HG02610 (cell line): ENCODE data around the gene VASN.
A peak's percentile ranks its signal among the peaks of the same experiment; 100 is the strongest.

Source experiments
- ATAC-seq: cut with Tn5 transposase; IDR thresholded peaks from one replicate; pipeline ENCODE4 v1.9.1; 2021; ENCODE audit warnings: mild to moderate bottlenecking, moderate library complexity; ENCODE audit not compliant: unreplicated experiment

VASN gene

DNA sequence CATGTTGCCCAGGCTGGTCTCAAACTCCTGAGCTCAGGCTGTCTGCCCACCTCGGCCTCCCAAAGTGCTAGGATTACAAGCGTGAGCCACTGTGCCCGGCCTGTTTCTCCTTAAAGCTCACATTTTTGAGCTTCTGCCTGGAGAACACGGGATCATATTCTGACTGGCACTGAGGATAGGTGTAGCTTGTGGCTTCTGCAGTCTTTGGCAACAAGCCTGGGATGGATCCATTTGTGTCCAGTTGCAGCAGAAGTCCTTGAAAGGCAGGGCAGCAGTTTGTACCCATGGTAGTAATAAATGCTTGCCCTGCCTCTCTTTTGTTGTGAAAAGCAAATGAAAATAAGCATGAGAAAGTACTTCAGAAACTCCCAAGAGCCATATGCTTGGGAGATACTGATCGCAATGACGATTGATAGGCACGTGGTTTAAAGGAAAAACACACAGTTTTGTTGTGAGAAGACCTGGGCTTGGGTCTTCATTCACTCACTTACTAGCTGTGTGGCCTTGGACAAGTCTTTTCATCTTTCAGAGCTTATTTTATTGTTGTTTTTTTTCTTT is 47.8 kb downstream of the VASN start:
- ATAC-seq: no peak

DNA sequence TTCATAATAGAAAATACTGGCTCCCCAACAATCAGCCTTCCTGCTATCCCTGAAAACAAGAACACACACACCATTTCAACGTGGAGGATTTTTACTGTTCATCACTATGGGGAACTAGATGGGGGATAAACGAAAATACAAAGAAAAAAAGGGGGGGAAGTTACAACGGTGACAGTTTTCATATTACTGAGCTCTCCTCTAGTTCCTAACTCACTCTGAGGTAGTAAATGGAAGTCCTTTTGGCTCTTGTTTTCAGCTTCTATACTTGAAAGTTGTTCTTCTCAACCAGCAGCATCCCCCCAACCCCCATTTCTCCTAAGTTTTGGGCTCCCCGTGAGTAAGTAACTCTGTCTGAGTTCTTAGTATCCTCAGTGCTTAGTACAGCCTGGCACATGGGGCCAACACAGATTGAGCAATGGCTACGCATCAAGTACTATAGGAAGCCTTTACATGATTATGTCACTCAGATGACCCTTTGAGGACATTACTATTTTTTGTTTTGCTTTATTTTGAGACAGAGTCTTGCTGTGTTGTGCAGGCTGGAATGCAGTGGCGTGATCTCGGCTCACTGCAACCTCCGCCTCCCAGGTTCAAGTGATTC is 49.0 kb downstream of the VASN start:
- ATAC-seq: no peak

DNA sequence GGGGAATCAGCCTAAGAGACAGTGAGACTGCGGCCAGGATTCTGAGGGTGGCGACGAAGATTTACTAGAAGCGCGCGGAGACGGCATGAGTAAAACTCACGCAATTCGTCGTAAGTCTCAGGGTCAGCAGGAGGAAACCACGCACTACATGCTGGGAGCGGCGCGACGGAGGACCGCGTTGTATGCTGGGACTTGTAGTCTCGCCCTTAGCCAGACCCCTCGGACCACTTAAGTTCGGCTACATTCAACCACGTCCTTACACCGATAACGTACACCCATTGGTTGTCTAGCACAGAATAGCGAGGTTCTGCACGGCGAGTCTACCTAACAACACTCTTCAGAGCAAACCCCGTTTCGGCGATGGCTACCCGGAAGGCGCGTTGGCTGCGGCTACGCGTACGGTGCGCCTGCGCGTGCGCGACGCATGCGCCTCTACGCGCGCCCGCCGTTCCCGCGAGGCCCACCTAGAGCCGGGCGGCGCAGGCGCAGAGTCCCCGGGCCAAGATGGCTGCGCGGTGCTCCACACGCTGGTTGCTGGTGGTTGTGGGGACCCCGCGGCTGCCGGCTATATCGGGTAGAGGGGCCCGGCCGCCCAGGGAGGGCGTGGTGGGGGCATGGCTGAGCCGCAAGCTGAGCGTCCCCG is 53.9 kb downstream of the VASN start, which contains the start of gene DNAJA3:
Gene DNAJA3 (plus strand): TSS at position 491 of the 643 bp plus-strand sequence. CDS start 14 bp downstream, at position 505.
- peak; percentile 90 for ATAC-seq

DNA sequence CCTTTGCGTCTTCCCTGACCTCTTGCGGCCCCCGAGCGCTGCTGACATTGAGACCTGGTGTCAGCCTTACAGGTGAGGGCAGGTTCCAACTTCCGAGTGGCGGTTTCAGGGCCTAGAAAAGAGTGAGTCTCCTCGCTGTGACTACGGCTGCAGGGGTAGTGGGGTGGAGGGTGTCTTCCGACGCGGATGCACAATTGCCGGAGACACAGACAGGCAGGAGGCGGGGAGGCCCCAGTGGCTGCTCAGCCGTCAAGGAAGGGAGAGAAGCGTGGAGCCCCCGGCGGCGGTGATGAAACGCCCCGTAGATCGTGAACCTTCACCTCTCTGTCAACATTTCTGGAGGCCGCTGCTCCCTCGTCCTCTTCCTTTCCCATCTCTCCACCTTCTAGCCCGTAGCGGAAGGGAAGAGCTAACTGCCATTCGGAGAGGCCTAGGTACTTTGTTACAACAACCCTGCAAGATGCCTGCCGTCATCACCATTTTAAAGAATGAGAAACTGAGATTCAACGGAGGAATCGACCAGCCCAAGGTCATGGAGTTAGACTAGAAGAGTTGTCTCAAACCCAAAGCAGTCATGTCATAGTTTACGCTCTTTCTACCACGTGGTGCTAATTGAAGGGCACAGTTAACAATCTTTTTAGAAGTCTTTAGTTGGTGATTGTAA is 54.5 kb downstream of the VASN start:
- peak; percentile 24 for ATAC-seq

DNA sequence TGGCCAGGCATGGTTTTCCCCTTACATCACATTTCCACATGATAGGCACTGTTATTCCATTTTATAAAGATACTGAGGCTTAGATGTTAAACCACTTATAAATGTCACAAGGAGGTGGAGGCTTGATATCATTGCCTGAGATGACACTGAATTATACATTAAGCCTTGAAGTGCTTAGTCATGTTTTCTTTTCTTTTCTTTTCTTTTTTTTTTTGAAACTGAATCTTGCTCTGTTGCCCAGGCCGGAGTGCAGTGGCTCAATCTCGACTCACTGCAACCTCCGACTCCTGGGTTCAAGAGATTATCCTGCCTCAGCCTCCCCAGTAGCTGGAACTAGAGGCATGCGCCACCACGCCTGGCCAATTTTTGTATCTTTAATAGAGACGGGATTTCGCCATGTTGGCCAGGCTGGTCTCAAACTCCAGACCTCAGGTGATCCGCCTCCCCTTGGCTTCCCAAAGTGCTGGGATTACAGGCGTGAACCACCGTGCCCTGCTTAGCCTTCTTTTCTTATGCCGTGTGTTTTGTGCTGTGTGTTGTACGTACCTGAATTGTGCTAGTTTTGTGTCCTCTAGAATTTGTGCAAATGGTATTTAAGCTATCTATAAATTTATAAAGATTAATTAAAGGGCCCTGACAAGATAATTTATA is 55.2 kb downstream of the VASN start:
- ATAC-seq: no peak

DNA sequence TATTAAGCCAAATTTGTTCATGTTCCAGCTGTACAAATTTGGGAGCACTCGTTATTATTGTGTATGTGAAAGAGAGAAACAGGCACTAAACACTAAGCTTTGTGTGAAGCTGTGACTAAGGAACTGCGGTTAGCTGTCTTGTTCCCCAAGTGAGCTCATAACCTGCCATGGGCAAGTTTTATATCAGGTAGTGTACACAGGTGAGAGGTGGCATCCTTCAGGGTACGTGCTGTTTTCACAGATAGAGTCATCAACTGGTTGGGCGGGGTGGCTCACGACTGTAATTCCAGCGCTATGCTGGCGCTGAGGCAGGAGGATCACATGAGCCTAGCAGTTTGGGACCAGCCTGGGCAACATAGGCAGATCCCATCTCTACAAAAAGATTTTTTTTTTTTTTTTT is 56.9 kb downstream of the VASN start:
- no peak for ATAC-seq

DNA sequence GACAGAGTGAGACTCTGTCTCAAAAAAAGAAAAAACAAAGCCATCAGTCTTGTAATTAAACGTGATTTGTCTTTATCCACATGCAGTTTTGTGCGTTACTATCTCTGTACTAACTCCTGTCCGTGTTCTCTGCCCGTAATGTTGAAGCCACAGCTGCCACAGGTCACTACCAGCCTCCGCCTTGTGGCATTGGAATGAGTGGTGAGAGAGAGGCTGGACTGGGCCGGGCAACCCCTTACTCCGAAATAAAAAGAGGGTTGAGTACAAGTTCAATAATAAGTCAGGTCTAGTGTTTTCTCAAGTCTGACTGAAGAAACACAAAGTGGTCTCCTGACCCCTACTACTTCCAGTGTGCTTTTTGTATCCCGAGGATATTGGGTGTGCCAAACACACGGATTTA is 59.4 kb downstream of the VASN start:
- no peak for ATAC-seq
